Testis (tissue), 2 donors: ENCODE results near the gene GUCA1A.

Source experiments
- CTCF ChIP-seq, 3 experiments: fragments of 450-650 bp in 2 of 3; fragments of 200-600 bp in 1 of 3; sonication (generic) in 1 of 3; IDR thresholded peaks; one replicate each; pipeline ENCODE4 v1.5.1; 2016 to 2019; ENCODE audit warnings: antibody characterized with exemption in 3 of 3, mild to moderate bottlenecking in 2 of 3, moderate library complexity in 1 of 3
- POLR2A ChIP-seq: fragments of 450-650 bp; IDR thresholded peaks from one replicate; pipeline ENCODE4 v1.6.1; 2017; ENCODE audit warnings: antibody characterized with exemption, mild to moderate bottlenecking, moderate library complexity

DNA sequence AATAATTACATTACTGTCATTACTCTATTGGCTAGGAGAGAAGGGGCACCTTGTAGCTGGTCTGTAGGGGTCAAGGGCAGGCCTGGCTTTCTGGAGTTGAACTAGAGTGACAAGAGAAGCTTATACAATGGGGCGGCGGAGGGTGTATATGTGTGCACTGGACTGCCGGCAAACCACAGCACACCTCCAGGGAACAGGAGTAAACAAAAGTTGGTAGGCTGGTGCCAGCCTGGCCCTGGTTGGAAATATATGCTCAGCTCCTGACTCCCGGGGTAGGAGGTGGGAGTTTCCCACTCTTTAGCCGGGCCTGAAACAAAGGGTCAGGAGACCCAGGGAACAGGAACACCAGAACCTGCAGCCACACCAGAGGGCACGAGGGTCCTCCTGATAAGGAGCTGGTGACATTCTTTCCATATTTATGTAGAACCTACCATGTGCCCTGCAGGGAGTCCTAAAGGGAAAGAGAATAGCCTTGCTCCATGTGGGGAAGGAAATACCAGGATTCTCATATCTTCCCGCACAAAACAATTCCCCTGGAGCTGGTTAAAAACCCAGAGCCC lies 35.9 kb upstream of the GUCA1A start:
- no peak for TF ChIP-seq CTCF (IDR thresholded peaks at IDR 0.05)
- no peak for TF ChIP-seq POLR2A
